Neuronal stem cell (in vitro differentiated cells): ENCODE data around the gene MLLT10.

ENCODE experiments used
- DNase-seq: peaks from one replicate; pipeline ENCODE4 v3.0.0-alpha.2; 2013; ENCODE audit warnings: low spot score
- H2AFZ ChIP-seq: one replicate; pipeline ENCODE4 v1.6.1; 2013; ENCODE audit warnings: mild to moderate bottlenecking, low read length, inconsistent platforms
- H2AK5ac ChIP-seq: 2 replicates; pipeline ENCODE4 v1.6.1; 2013; ENCODE audit warnings: low read depth, mild to moderate bottlenecking, inconsistent platforms, low read length, moderate library complexity, mixed read lengths
- H2BK120ac ChIP-seq: 2 replicates; pipeline ENCODE4 v1.6.1; 2013; ENCODE audit warnings: low read depth, mild to moderate bottlenecking, inconsistent platforms, low read length, moderate library complexity, mixed read lengths
- H2BK12ac ChIP-seq: one replicate; pipeline ENCODE4 v1.6.1; 2013; ENCODE audit warnings: low read length, inconsistent platforms
- H2BK15ac ChIP-seq: 2 replicates; pipeline ENCODE4 v1.6.1; 2013; ENCODE audit warnings: mild to moderate bottlenecking, low read length, inconsistent platforms, mixed read lengths
- H2BK5ac ChIP-seq: one replicate; pipeline ENCODE4 v1.6.1; 2013; ENCODE audit warnings: inconsistent platforms, mild to moderate bottlenecking, low read length, moderate library complexity
- H3K14ac ChIP-seq: one replicate; pipeline ENCODE4 v1.6.1; 2013; ENCODE audit warnings: low read length, inconsistent platforms
- H3K18ac ChIP-seq: 2 replicates; pipeline ENCODE4 v1.6.1; 2013; ENCODE audit warnings: low read length, inconsistent platforms
- H3K23ac ChIP-seq: 2 replicates; pipeline ENCODE4 v1.6.1; 2013; ENCODE audit warnings: low read depth, mild to moderate bottlenecking, mixed read lengths, low read length, inconsistent platforms; ENCODE audit not compliant: poor library complexity
- H3K27ac ChIP-seq: replicated peaks from 3 replicates; pipeline ENCODE4 v1.5.1; 2013; ENCODE audit warnings: low read length, inconsistent platforms
- H3K27me3 ChIP-seq, 3 experiments: 2 replicates each; pipeline ENCODE4 v1.6.1; 2013; ENCODE audit warnings: low read length in 3 of 3, mild to moderate bottlenecking in 2 of 3, inconsistent platforms in 1 of 3, low read depth in 1 of 3, mixed read lengths in 1 of 3, moderate library complexity in 1 of 3; ENCODE audit not compliant: control insufficient read depth in 3 of 3, insufficient read depth in 3 of 3
- H3K36me3 ChIP-seq, 2 donors: replicated peaks in 1 of 2; 2 replicates each; pipeline ENCODE4 v1.6.1; 2013; ENCODE audit warnings: low read length in 2 of 2; ENCODE audit not compliant: control insufficient read depth in 2 of 2, insufficient read depth in 2 of 2
- H3K4ac ChIP-seq: 2 replicates; pipeline ENCODE4 v1.6.1; 2013; ENCODE audit warnings: inconsistent platforms, mild to moderate bottlenecking, low read length, moderate library complexity
- H3K4me1 ChIP-seq, 2 donors: 1 replicate in 1 of 2; 2 replicates in 1 of 2; pipeline ENCODE4 v1.6.1; 2013; ENCODE audit warnings: low read length in 2 of 2, low read depth in 1 of 2; ENCODE audit not compliant: control insufficient read depth in 2 of 2, insufficient read depth in 1 of 2
- H3K4me2 ChIP-seq: one replicate; pipeline ENCODE4 v1.6.1; 2013; ENCODE audit warnings: mild to moderate bottlenecking, low read length, inconsistent platforms; ENCODE audit not compliant: insufficient read depth, poor library complexity, severe bottlenecking
- H3K4me3 ChIP-seq, 2 donors: 2 replicates each; pipeline ENCODE4 v1.5.1; 2013; ENCODE audit warnings: low read length in 2 of 2, mild to moderate bottlenecking in 2 of 2, inconsistent platforms in 1 of 2, moderate library complexity in 1 of 2
- H3K79me1 ChIP-seq: one replicate; pipeline ENCODE4 v1.6.1; 2013; ENCODE audit warnings: low read depth, mild to moderate bottlenecking, inconsistent platforms, low read length, moderate library complexity
- H3K9ac ChIP-seq: one replicate; pipeline ENCODE4 v1.6.1; 2013; ENCODE audit warnings: mild to moderate bottlenecking, low read depth, low read length, inconsistent platforms; ENCODE audit not compliant: poor library complexity
- H3K9me3 ChIP-seq, 2 donors: replicated peaks in 1 of 2; 2 replicates each; pipeline versions ENCODE3 to v1.6.1; 2013; ENCODE audit warnings: low read length in 2 of 2, mild to moderate bottlenecking in 2 of 2, inconsistent platforms in 1 of 2, low read depth in 1 of 2, mixed read lengths in 1 of 2, moderate library complexity in 1 of 2; ENCODE audit not compliant: control insufficient read depth in 2 of 2, insufficient read depth in 1 of 2
- H4K8ac ChIP-seq: one replicate; pipeline ENCODE4 v1.6.1; 2013; ENCODE audit warnings: low read depth, mild to moderate bottlenecking, inconsistent platforms, low read length, moderate library complexity
- H4K91ac ChIP-seq: one replicate; pipeline ENCODE4 v1.6.1; 2013; ENCODE audit warnings: low read length, low read depth, mild to moderate bottlenecking, inconsistent platforms; ENCODE audit not compliant: poor library complexity
- WGBS, 2 donors: extraction: QIAGEN DNeasy Blood & Tissue Kit; methylation state at CpG; one replicate each; pipeline ENCODE4 v1.1.7; 2013; ENCODE audit warnings: missing lambda C conversion rate in 2 of 2, mixed read lengths in 1 of 2; ENCODE audit not compliant: insufficient read length in 2 of 2, insufficient replicate concordance in 1 of 2; ENCODE audit errors: extremely low coverage in 2 of 2; 5-methylcytosine and 5-hydroxymethylcytosine counted together

MLLT10 gene

GRCh38 chr10:21681156-21681555 is 147.1 kb downstream of the MLLT10 start:
- H3K14ac ChIP-seq: no peak overlapping the region
- WGBS, 2 donors: no CpG with 5 or more reads among the region's 3 CpGs
- no peak overlapping the region for H3K18ac ChIP-seq
- no peak overlapping the region for H4K91ac ChIP-seq
- no peaks in the 10 kb centered on the region for H3K79me1 ChIP-seq
- H3K4ac ChIP-seq: no peak overlapping the region
- no peak overlapping the region for H4K8ac ChIP-seq
- H3K4me1 ChIP-seq: no peaks in the 10 kb centered on the region
- H2AK5ac ChIP-seq: no peak overlapping the region
- H2BK15ac ChIP-seq: no peak overlapping the region
- no peak for DNase-seq
- H2BK12ac ChIP-seq: no peak overlapping the region
- no peak overlapping the region for H3K4me2 ChIP-seq
- H3K9me3 ChIP-seq: no peaks in the 10 kb centered on the region
- H3K27ac ChIP-seq: no peak overlapping the region
- no peak overlapping the region for H2BK120ac ChIP-seq
- no peak overlapping the region for H2AFZ ChIP-seq
- no peak overlapping the region for H2BK5ac ChIP-seq
- H3K23ac ChIP-seq: no peak overlapping the region
- H3K4me3 ChIP-seq: no peak overlapping the region
- H3K9ac ChIP-seq: no peak overlapping the region
- no peaks in the 10 kb centered on the region for H3K27me3 ChIP-seq
- H3K36me3 ChIP-seq: peaks cover 0 to 69% of the 10 kb centered on the region in 2 donors

GRCh38 chr10:21687266-21688008 is 153.4 kb downstream of the MLLT10 start:
- no CpG with 5 or more reads among the region's 3 CpGs for WGBS, 2 donors
- H2BK12ac ChIP-seq: no peak overlapping the region
- no peaks in the 10 kb centered on the region for H3K27me3 ChIP-seq
- no peaks in the 10 kb centered on the region for H3K79me1 ChIP-seq
- H3K4ac ChIP-seq: no peak overlapping the region
- DNase-seq: no peak
- no peak overlapping the region for H3K14ac ChIP-seq
- H2AFZ ChIP-seq: no peak overlapping the region
- no peak overlapping the region for H2BK120ac ChIP-seq
- H3K36me3 ChIP-seq: peaks cover 0 to 71% of the 10 kb centered on the region in 2 donors
- no peak overlapping the region for H3K27ac ChIP-seq
- no peak overlapping the region for H3K4me3 ChIP-seq
- H2AK5ac ChIP-seq: no peak overlapping the region
- no peak overlapping the region for H3K4me2 ChIP-seq
- no peak overlapping the region for H4K8ac ChIP-seq
- H2BK5ac ChIP-seq: no peak overlapping the region
- no peak overlapping the region for H3K9ac ChIP-seq
- no peak overlapping the region for H3K23ac ChIP-seq
- H3K9me3 ChIP-seq: no peaks in the 10 kb centered on the region
- no peak overlapping the region for H2BK15ac ChIP-seq
- no peak overlapping the region for H4K91ac ChIP-seq
- H3K4me1 ChIP-seq: peaks cover 0 to 1% of the 10 kb centered on the region in 2 donors
- no peak overlapping the region for H3K18ac ChIP-seq

- H3K27me3 ChIP-seq: no peaks in the 10 kb centered on the region
- peaks cover 0 to 1% of the 10 kb centered on the region in 2 donors for H3K4me1 ChIP-seq
- H3K23ac ChIP-seq: no peak overlapping the region
- no peak overlapping the region for H3K14ac ChIP-seq
- H2AFZ ChIP-seq: no peak overlapping the region
- no peaks in the 10 kb centered on the region for H3K79me1 ChIP-seq
- no peak overlapping the region for H3K4me2 ChIP-seq
- no peaks in the 10 kb centered on the region for H3K9me3 ChIP-seq
- no peak overlapping the region for H2BK12ac ChIP-seq
- H2BK120ac ChIP-seq: no peak overlapping the region
- no peak overlapping the region for H2BK5ac ChIP-seq
- no peak overlapping the region for H3K4me3 ChIP-seq
- no peak overlapping the region for H3K18ac ChIP-seq
- H3K36me3 ChIP-seq: peaks cover 0 to 71% of the 10 kb centered on the region in 2 donors
- no peak overlapping the region for H3K9ac ChIP-seq
- H3K4ac ChIP-seq: no peak overlapping the region
- H3K27ac ChIP-seq: no peak overlapping the region
- H2AK5ac ChIP-seq: no peak overlapping the region
- H4K8ac ChIP-seq: no peak overlapping the region
- H4K91ac ChIP-seq: no peak overlapping the region
- H2BK15ac ChIP-seq: no peak overlapping the region
- DNase-seq: no peak
These were observed 153.9 kb downstream of the MLLT10 start for GRCh38 chr10:21688009-21688332.

GRCh38 chr10:21688870-21689269 is 154.8 kb downstream of the MLLT10 start:
- Histone ChIP-seq H2BK12ac (no peak overlapping the region), H3K4me3 (no peak overlapping the region), H2AK5ac (no peak overlapping the region), H3K9me3 (no peaks in the 10 kb centered on the region), H2BK5ac (no peak overlapping the region), H2AFZ (no peak overlapping the region), H3K4me2 (no peak overlapping the region), H3K23ac (no peak overlapping the region), H3K79me1 (no peaks in the 10 kb centered on the region), H3K4ac (no peak overlapping the region), H3K18ac (no peak overlapping the region), H3K9ac (no peak overlapping the region), H3K14ac (no peak overlapping the region), H4K8ac (no peak overlapping the region), H2BK120ac (no peak overlapping the region), H3K27ac (no peak overlapping the region), H4K91ac (no peak overlapping the region), H3K4me1 (peaks cover 0 to 1% of the 10 kb centered on the region in 2 donors), H3K27me3 (no peaks in the 10 kb centered on the region), H2BK15ac (no peak overlapping the region), H3K36me3 (peaks cover 0 to 74% of the 10 kb centered on the region in 2 donors)
- DNase-seq: no peak
- no CpG with 5 or more reads among the region's 1 CpG for WGBS, 2 donors
